B cell (primary cell): ENCODE data around the gene PDK2. TPM values are rescaled to one million over a fixed set of nuclear protein-coding genes. Genes with fewer than 3 reads are reported as not detected.

ENCODE experiments used
- ATAC-seq: fragments of 200-7000 bp; cut with Tn5 transposase; one replicate; pipeline ENCODE4 v1.10.0; 2021; ENCODE audit warnings: low read depth, mild to moderate bottlenecking, moderate number of reproducible peaks, moderate library complexity
- CTCF ChIA-PET: fragments of 350-600 bp; sonication (Branson Sonifier 250); formaldehyde crosslinking; loops from one replicate; lab custom pipeline; 2021; ENCODE audit warnings: antibody characterized with exemption, inconsistent platforms; lab: Charles Lee
- POLR2A ChIA-PET: fragments of 350-600 bp; sonication (Branson Sonifier 250); formaldehyde crosslinking; loops from one replicate; lab custom pipeline; 2021; ENCODE audit warnings: antibody characterized with exemption; lab: Charles Lee
- DNase-seq: peaks from one replicate; pipeline ENCODE4 v3.0.0; 2013
- H2AFZ ChIP-seq: 2 replicates; pipeline ENCODE4 v1.6.1; 2012; ENCODE audit warnings: mild to moderate bottlenecking, low read depth, low read length; ENCODE audit not compliant: insufficient read depth, poor library complexity, severe bottlenecking
- H3K27ac ChIP-seq, 2 donors: 1 replicate in 1 of 2; 2 replicates in 1 of 2; pipeline ENCODE4 v1.5.1; 2012 to 2013; ENCODE audit warnings: low read length in 2 of 2, mild to moderate bottlenecking in 2 of 2, moderate library complexity in 1 of 2
- H3K27me3 ChIP-seq, 4 experiments: fragments of 200-600 bp in 1 of 4; sonication (generic) in 1 of 4; replicated peaks in 1 of 4; 1 replicate in 2 of 4; 2 replicates in 2 of 4; pipeline versions ENCODE4 v1.6.1 to v1.7.0; 2013 to 2016; ENCODE audit warnings: low read length in 3 of 4, mild to moderate bottlenecking in 2 of 4, mixed read lengths in 1 of 4, moderate library complexity in 1 of 4; ENCODE audit not compliant: insufficient read depth in 4 of 4, control insufficient read depth in 3 of 4; ENCODE audit errors: control extremely low read depth in 1 of 4
- H3K36me3 ChIP-seq, 2 experiments: replicated peaks in 1 of 2; 1 replicate in 1 of 2; 2 replicates in 1 of 2; pipeline versions ENCODE4 v1.6.1 to v1.7.1; 2013; ENCODE audit warnings: low read length in 1 of 2; ENCODE audit not compliant: insufficient read depth in 2 of 2, control insufficient read depth in 1 of 2; ENCODE audit errors: control extremely low read depth in 1 of 2, extremely low read depth in 1 of 2
- H3K4me1 ChIP-seq, 2 donors: fragments of 200-600 bp in 1 of 2; sonication (generic) in 1 of 2; 1 replicate in 1 of 2; 2 replicates in 1 of 2; pipeline versions ENCODE4 v1.5.1 to v1.6.1; 2013 to 2017; ENCODE audit warnings: low read length in 2 of 2; ENCODE audit not compliant: control insufficient read depth in 2 of 2, insufficient read depth in 2 of 2
- H3K4me2 ChIP-seq: replicated peaks from 2 replicates; pipeline ENCODE3; 2012; ENCODE audit warnings: mild to moderate bottlenecking, low read depth, low read length; ENCODE audit not compliant: poor library complexity, severe bottlenecking
- H3K4me3 ChIP-seq, 5 experiments: fragments of 200-600 bp in 1 of 5; sonication (generic) in 1 of 5; 1 replicate in 3 of 5; 2 replicates in 2 of 5; pipeline versions ENCODE4 v1.5.1 to v1.7.0; 2011 to 2016; ENCODE audit warnings: low read length in 4 of 5, mild to moderate bottlenecking in 4 of 5, low read depth in 2 of 5, control low read depth in 1 of 5, moderate library complexity in 1 of 5; ENCODE audit not compliant: insufficient read depth in 1 of 5; ENCODE audit errors: control extremely low read depth in 1 of 5, extremely low read depth in 1 of 5
- H3K79me2 ChIP-seq: fragments of 200-600 bp; sonication (generic); one replicate; pipeline ENCODE4 v1.6.0; 2016; ENCODE audit warnings: low read length; ENCODE audit not compliant: control insufficient read depth, insufficient read depth
- H3K9ac ChIP-seq: fragments of 200-600 bp; sonication (generic); 2 replicates; pipeline ENCODE4 v1.6.1; 2017; ENCODE audit warnings: mild to moderate bottlenecking, low read length, moderate library complexity
- H3K9me3 ChIP-seq, 3 donors: one replicate each; pipeline versions ENCODE4 v1.6.1 to v1.7.1; 2013; ENCODE audit warnings: low read length in 2 of 3; ENCODE audit not compliant: control insufficient read depth in 2 of 3, insufficient read depth in 1 of 3; ENCODE audit errors: control extremely low read depth in 1 of 3
- H4K20me1 ChIP-seq: 2 replicates; pipeline ENCODE4 v1.6.0; 2012; ENCODE audit warnings: mild to moderate bottlenecking, low read length; ENCODE audit not compliant: insufficient read depth, control insufficient read depth, poor library complexity, severe bottlenecking
- H3K27ac Mint-ChIP-seq: one replicate; pipeline ENCODE4 v1.8.0; 2021; ENCODE audit warnings: mixed read lengths
- H3K27me3 Mint-ChIP-seq: one replicate; pipeline ENCODE4 v1.8.0; 2021; ENCODE audit warnings: mixed read lengths
- H3K4me1 Mint-ChIP-seq: one replicate; pipeline ENCODE4 v1.8.0; 2021; ENCODE audit warnings: mixed read lengths
- H3K4me3 Mint-ChIP-seq: one replicate; pipeline ENCODE4 v1.8.0; 2021; ENCODE audit warnings: mixed read lengths
- H3K9me3 Mint-ChIP-seq: one replicate; pipeline ENCODE4 v1.8.0; 2022; ENCODE audit warnings: mixed read lengths; ENCODE audit not compliant: insufficient read depth
- EZH2 ChIP-seq: IDR thresholded peaks from 2 replicates; pipeline ENCODE4 v1.6.1; 2012; ENCODE audit warnings: borderline replicate concordance, low read depth, mild to moderate bottlenecking, moderate library complexity, low read length; ENCODE audit not compliant: insufficient read depth, poor library complexity, severe bottlenecking
- WGBS: methylation state at CpG from one replicate; pipeline ENCODE4 v1.1.5; 2013; ENCODE audit warnings: missing lambda C conversion rate; ENCODE audit not compliant: insufficient coverage; 5-methylcytosine and 5-hydroxymethylcytosine counted together
- intact Hi-C: fragments of 100-400 bp; cut with micrococcal nuclease; formaldehyde crosslinking; loops from one replicate; pipeline ENCODE4 v1.10.0; 2022
- polyA plus RNA-seq: library from polyadenylated mRNA; depleted of rRNA; stranded (reverse); fragments of >200 nt; gene quantifications from 2 replicates; pipeline ENCODE4 v1.2.3, GENCODE V29; 2012
- total RNA-seq, 2 donors: library from RNA; stranded (reverse); fragments of 120-200 nt in 1 of 2; gene quantifications; 1 replicate in 1 of 2; 2 replicates in 1 of 2; pipeline versions ENCODE4 v1.2.3 to v1.2.4, GENCODE V29; 2013 to 2022
- TF ChIP-seq, protein P1 (sequence below): fragments of 200-600 bp; IDR thresholded peaks from one replicate; pipeline ENCODE4 v1.8.0; 2022; ENCODE audit warnings: antibody characterized with exemption, mild to moderate bottlenecking

PDK2 gene
- total and polyA plus RNA-seq, 2 donors (not counting 1 experiment from before 2014, with no cell fraction given), result 35.2 to 73.2 TPM

DNA sequence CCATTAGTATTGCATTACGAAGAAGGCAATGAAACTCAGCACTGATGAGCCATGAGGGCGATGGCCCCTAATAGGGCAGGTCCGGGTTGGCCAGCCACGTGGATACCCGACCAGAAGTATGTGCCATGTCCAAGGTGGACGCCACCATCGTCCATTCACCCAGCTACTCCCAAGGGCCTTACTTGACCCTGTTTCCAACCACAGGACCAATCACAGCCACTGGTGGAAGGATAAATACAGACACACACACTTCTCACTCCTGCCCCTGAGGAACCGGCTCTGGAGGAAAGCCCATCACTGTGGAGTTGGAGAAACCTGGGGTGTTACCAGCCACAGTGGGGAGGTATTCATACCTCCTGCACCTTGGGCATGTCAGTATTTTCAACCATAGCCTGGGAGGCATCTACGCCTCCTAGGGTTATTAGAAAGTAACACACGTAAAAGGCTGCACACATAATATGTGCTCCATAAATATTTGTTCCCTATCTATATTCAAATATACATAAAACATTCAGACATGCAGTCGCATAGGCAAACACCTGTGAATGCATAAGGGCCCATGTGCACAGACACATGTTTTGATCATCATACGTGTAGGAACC, 44.6 kb upstream of the PDK2 start:
- ChIA-PET POLR2A (no interaction called here), CTCF (no interaction called here)
- TF ChIP-seq EZH2, result no peak
- TF ChIP-seq, protein P1, sequence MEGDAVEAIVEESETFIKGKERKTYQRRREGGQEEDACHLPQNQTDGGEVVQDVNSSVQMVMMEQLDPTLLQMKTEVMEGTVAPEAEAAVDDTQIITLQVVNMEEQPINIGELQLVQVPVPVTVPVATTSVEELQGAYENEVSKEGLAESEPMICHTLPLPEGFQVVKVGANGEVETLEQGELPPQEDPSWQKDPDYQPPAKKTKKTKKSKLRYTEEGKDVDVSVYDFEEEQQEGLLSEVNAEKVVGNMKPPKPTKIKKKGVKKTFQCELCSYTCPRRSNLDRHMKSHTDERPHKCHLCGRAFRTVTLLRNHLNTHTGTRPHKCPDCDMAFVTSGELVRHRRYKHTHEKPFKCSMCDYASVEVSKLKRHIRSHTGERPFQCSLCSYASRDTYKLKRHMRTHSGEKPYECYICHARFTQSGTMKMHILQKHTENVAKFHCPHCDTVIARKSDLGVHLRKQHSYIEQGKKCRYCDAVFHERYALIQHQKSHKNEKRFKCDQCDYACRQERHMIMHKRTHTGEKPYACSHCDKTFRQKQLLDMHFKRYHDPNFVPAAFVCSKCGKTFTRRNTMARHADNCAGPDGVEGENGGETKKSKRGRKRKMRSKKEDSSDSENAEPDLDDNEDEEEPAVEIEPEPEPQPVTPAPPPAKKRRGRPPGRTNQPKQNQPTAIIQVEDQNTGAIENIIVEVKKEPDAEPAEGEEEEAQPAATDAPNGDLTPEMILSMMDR, result no peak
- Histone ChIP-seq H3K27me3 (peaks cover 0 to 17% (median 0%) of the 10 kb centered on the region in 4 experiments), H3K4me3 (no peak overlapping the region), H3K9me3 (peaks cover 0 to 2% (median 0%) of the 10 kb centered on the region in 3 donors), H3K4me1 (peaks cover 3 to 6% of the 10 kb centered on the region in 2 donors), H3K9ac (no peak overlapping the region), H3K4me2 (no peak overlapping the region), H2AFZ (no peak overlapping the region), H4K20me1 (no peaks in the 10 kb centered on the region), H3K36me3 (no peaks in the 10 kb centered on the region), H3K27ac (no peak overlapping the region), H3K79me2 (no peaks in the 10 kb centered on the region)
- peaks cover 6% of the 10 kb centered on the region for H3K4me1 Mint-ChIP-seq
- no peak overlapping the region for H3K27ac Mint-ChIP-seq
- peaks cover 24% of the 10 kb centered on the region for H3K27me3 Mint-ChIP-seq
- intact Hi-C loops, result no loop called here
- DNase-seq (no peak), ATAC-seq (no peak)
- no peak overlapping the region for H3K4me3 Mint-ChIP-seq
- WGBS, result 83% methylated on average over 8 of the region's 12 CpGs
- H3K9me3 Mint-ChIP-seq, result no peaks in the 10 kb centered on the region

DNA sequence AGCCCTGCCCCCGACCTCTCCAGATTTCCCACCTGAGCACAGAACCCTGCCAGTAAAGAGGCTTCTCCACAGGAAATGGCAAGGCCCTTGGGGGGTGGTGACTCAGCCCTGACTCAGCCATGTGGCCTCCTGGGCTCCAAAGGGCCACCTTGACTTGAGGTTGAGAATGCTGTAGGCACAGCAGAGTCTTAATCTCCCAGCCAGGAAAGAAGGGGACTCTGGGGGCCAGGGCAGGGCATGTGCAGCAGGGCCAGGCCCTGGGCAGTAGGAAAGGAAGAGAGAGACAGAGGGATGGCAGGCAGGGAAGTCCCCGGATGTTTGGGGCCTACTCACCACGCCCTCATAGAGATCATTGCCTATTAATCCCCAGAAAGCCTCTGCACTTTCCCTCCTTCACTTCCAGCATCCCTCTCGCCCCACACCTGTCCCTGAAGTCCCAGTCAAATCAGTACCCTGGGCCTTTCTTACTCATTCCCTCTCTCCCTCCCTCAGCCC, 44.0 kb upstream of the PDK2 start:
- POLR2A ChIA-PET, result no interaction called here
- 68% methylated on average over 2 of the region's 4 CpGs for WGBS
- H3K79me2 ChIP-seq, result no peaks in the 10 kb centered on the region

More for the DNA sequence above, 44.0 kb upstream of the PDK2 start:
- CTCF ChIA-PET, result interaction anchor here (0.7 kb wide), 1 partner anchor 177 kb away, joined by 3 read pairs; no protein-coding TSS in a partner anchor
- intact Hi-C loops, result no loop called here
- H3K9ac ChIP-seq, result no peak overlapping the region
- no peak overlapping the region for H3K4me2 ChIP-seq
- no peak overlapping the region for H3K4me3 Mint-ChIP-seq
- H4K20me1 ChIP-seq, result no peaks in the 10 kb centered on the region
- no peak overlapping the region for H3K27ac ChIP-seq
- H3K9me3 ChIP-seq, result peaks cover 0 to 3% (median 0%) of the 10 kb centered on the region in 3 donors
- no peak overlapping the region for H3K4me3 ChIP-seq
- H3K36me3 ChIP-seq, result no peaks in the 10 kb centered on the region
- peak; percentile 19 for ATAC-seq
- no peak overlapping the region for H3K27ac Mint-ChIP-seq
- H3K27me3 ChIP-seq, result peaks cover 0 to 17% (median 0%) of the 10 kb centered on the region in 4 experiments
- peaks cover 22% of the 10 kb centered on the region for H3K27me3 Mint-ChIP-seq
- no peak for DNase-seq
- TF ChIP-seq, protein P1, result no peak
- no peak for TF ChIP-seq EZH2
- peaks cover 8% of the 10 kb centered on the region for H3K4me1 Mint-ChIP-seq
- H3K4me1 ChIP-seq, result peaks cover 3 to 6% of the 10 kb centered on the region in 2 donors
- H2AFZ ChIP-seq, result no peak overlapping the region
- no peaks in the 10 kb centered on the region for H3K9me3 Mint-ChIP-seq
